Kidney glomerular epithelial cell (primary cell): ENCODE measurements around the gene GRIN2A.

Experiments used
- DNase-seq: peaks from one replicate; lab custom pipeline; 2025; lab: John Stamatoyannopoulos, UW

Gene GRIN2A

GRCh38 chr16:10086620-10087019 is 95.6 kb downstream of the GRIN2A start:
- DNase-seq, result no peak

- DNase-seq, result no peak
These were observed 97.0 kb downstream of the GRIN2A start for GRCh38 chr16:10085078-10085798.

- DNase-seq, result no peak
These were observed 98.9 kb downstream of the GRIN2A start for GRCh38 chr16:10083301-10083700.

GRCh38 chr16:10081201-10081940 is 100.9 kb downstream of the GRIN2A start:
- DNase-seq, result no peak

GRCh38 chr16:10080051-10080772 is 102.0 kb downstream of the GRIN2A start:
- DNase-seq, result peak; percentile 70

- no peak for DNase-seq
These were observed 103.7 kb downstream of the GRIN2A start for GRCh38 chr16:10078541-10078949.

GRCh38 chr16:10077861-10078260 is 104.4 kb downstream of the GRIN2A start:
- no peak for DNase-seq

- no peak for DNase-seq
These were observed 106.2 kb downstream of the GRIN2A start for GRCh38 chr16:10076037-10076436.

GRCh38 chr16:10070591-10070990 is 111.6 kb downstream of the GRIN2A start:
- DNase-seq, result no peak

GRCh38 chr16:10069374-10069773 is 112.9 kb downstream of the GRIN2A start:
- DNase-seq, result no peak

GRCh38 chr16:10067835-10068234 is 114.4 kb downstream of the GRIN2A start:
- no peak for DNase-seq

GRCh38 chr16:10067406-10067805 is 114.8 kb downstream of the GRIN2A start:
- no peak for DNase-seq

- no peak for DNase-seq
These were observed 117.2 kb downstream of the GRIN2A start for GRCh38 chr16:10065019-10065418.

GRCh38 chr16:10048850-10049249 is 133.4 kb downstream of the GRIN2A start:
- DNase-seq, result no peak

GRCh38 chr16:10045947-10046346 is 136.3 kb downstream of the GRIN2A start:
- no peak for DNase-seq

- no peak for DNase-seq
These were observed 136.9 kb downstream of the GRIN2A start for GRCh38 chr16:10045291-10045775.

- no peak for DNase-seq
These were observed 141.8 kb downstream of the GRIN2A start for GRCh38 chr16:10040136-10041080.

- DNase-seq, result peak; percentile 10
These were observed 142.8 kb downstream of the GRIN2A start for GRCh38 chr16:10039220-10040096.

- DNase-seq, result peak; percentile 16
These were observed 144.5 kb downstream of the GRIN2A start for GRCh38 chr16:10037751-10038150.

- DNase-seq, result peak; percentile 71
These were observed 145.3 kb downstream of the GRIN2A start for GRCh38 chr16:10036956-10037355.
